ENCODE data around the gene DPP10. TPM values are rescaled to one million over a fixed set of nuclear protein-coding genes. Genes with fewer than 3 reads are reported as not detected.

The DPP10 gene
- total and polyA plus RNA-seq, 7 donors, result 0.60 to 4.4 (median 3.5) TPM

DNA sequence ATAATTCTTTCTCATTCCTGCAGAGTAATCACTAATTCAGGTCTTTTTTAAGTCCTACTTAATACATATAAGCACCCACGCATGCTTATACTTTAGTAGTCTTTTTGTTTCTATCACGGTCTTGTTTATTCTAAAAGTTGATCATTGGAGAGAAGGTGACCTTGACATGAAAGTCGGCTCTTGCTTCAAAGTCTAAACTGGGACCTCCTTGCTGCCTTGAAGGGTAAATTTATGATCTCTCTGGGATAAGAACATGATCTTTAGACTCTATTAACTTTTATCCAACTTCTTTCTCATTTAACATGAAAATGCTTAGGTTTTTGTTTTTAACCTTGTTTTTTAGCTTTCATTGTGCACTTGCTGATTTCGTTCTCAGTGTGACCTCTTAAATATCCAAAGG lies 792.3 kb downstream of the DPP10 start:
- WGBS, 2 donors, result 79 to 81% methylated on average over 4 of the region's 4 CpGs
- Histone ChIP-seq H3K4me1 (no peaks in the 10 kb centered on the region), H3K9me3 (no peaks in the 10 kb centered on the region), H3K27ac (no peak overlapping the region), H3K4me3 (no peak overlapping the region), H3K36me3 (no peaks in the 10 kb centered on the region), H3K27me3 (no peaks in the 10 kb centered on the region)
- TF ChIP-seq, protein P1, sequence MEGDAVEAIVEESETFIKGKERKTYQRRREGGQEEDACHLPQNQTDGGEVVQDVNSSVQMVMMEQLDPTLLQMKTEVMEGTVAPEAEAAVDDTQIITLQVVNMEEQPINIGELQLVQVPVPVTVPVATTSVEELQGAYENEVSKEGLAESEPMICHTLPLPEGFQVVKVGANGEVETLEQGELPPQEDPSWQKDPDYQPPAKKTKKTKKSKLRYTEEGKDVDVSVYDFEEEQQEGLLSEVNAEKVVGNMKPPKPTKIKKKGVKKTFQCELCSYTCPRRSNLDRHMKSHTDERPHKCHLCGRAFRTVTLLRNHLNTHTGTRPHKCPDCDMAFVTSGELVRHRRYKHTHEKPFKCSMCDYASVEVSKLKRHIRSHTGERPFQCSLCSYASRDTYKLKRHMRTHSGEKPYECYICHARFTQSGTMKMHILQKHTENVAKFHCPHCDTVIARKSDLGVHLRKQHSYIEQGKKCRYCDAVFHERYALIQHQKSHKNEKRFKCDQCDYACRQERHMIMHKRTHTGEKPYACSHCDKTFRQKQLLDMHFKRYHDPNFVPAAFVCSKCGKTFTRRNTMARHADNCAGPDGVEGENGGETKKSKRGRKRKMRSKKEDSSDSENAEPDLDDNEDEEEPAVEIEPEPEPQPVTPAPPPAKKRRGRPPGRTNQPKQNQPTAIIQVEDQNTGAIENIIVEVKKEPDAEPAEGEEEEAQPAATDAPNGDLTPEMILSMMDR (IDR thresholded peaks at IDR 0.05), result no peak
- TF ChIP-seq EP300 (IDR thresholded peaks at IDR 0.05), result no peak
- no peak for TF ChIP-seq POLR2AphosphoS5 (IDR thresholded peaks at IDR 0.05)
- TF ChIP-seq POLR2A (IDR thresholded peaks at IDR 0.05), result no peak
- intact Hi-C loops (cut with DNase I), result no loop called here
- no peak for DNase-seq

DNA sequence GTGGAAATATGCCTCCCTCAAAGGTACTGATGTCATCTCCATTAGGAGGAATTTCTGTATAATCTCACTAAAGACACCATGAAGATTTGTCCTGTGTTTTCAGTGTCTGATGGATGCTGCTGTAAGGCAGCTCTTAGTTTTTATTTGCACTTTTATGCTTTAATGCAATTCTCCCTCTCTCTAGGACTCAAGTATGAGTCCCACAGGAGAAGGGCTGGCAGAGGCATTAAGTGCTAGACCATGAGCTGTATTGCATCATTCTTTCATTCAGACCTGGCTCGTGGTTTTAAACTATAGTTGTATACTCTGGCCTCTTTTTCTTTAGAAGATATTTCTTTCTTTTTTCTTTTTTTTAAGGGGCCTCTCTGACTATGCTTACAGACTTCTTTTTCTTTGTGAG lies 805.6 kb downstream of the DPP10 start:
- Histone ChIP-seq H3K27ac (no peak overlapping the region), H3K4me3 (no peak overlapping the region), H3K4me1 (no peaks in the 10 kb centered on the region), H3K36me3 (no peaks in the 10 kb centered on the region), H3K9me3 (no peaks in the 10 kb centered on the region), H3K27me3 (no peaks in the 10 kb centered on the region)
- TF ChIP-seq POLR2A (IDR thresholded peaks at IDR 0.05), result no peak
- TF ChIP-seq POLR2AphosphoS5 (IDR thresholded peaks at IDR 0.05), result no peak
- no peak for TF ChIP-seq EP300 (IDR thresholded peaks at IDR 0.05)
- TF ChIP-seq, protein P1 (IDR thresholded peaks at IDR 0.05), result no peak
- intact Hi-C loops (cut with DNase I), result no loop called here
- WGBS, 2 donors, result 73 to 81% methylated on average over 1 of the region's 1 CpG
- DNase-seq, result no peak

DNA sequence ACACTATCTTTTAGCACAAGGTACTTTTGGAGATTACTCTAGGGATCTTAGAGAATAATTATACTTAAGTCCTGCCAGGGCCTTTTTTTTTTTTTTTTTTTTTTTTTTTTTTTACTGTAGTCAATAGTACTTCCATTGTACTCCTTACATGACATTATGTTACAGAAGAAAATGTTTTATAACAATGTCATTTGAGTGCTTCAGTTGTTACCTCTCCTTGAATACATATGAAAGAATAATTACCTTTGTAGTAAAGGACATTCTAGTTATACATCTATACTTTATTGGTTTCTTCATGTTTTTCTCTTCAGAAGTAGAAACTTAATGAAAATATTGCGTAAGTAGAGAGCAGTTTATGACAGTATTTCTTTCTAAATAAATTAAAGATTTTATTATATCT lies 834.9 kb downstream of the DPP10 start:
- intact Hi-C loops (cut with DNase I), result no loop called here
- Histone ChIP-seq H3K27me3 (no peaks in the 10 kb centered on the region), H3K9me3 (no peaks in the 10 kb centered on the region), H3K4me1 (no peaks in the 10 kb centered on the region), H3K27ac (no peak overlapping the region), H3K36me3 (no peaks in the 10 kb centered on the region), H3K4me3 (no peak overlapping the region)
- no peak for TF ChIP-seq POLR2A (IDR thresholded peaks at IDR 0.05)
- no peak for TF ChIP-seq EP300 (IDR thresholded peaks at IDR 0.05)
- TF ChIP-seq, protein P1 (IDR thresholded peaks at IDR 0.05), result no peak
- no peak for TF ChIP-seq POLR2AphosphoS5 (IDR thresholded peaks at IDR 0.05)
- WGBS, 2 donors, result 25 to 63% methylated on average over 1 of the region's 1 CpG
- no peak for DNase-seq

DNA sequence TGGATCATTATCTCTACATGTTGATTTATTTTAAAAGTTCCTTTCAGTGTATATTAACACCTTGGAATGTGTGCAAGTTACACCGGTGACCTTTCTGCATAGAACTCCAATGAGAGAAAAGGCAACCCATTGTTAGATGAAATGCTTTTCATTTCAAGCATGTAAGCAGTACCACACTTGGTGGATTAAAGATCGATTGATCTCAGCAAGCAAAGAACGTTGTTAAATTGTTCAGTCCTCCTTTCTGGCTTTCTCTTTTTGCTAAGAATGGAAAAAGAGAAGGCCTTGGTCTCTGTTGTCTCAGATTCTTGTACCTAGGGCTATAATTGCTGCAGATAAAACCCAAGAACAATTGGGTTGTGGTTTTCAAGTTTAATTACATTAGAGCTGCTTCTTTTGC lies 843.0 kb downstream of the DPP10 start:
- WGBS, 2 donors, result 68 to 86% methylated on average over 3 of the region's 3 CpGs
- Histone ChIP-seq H3K27ac (no peak overlapping the region), H3K4me3 (no peak overlapping the region), H3K27me3 (no peaks in the 10 kb centered on the region), H3K36me3 (no peaks in the 10 kb centered on the region), H3K9me3 (no peaks in the 10 kb centered on the region), H3K4me1 (no peaks in the 10 kb centered on the region)
- TF ChIP-seq POLR2AphosphoS5 (IDR thresholded peaks at IDR 0.05), result no peak
- TF ChIP-seq, protein P1 (IDR thresholded peaks at IDR 0.05), result no peak
- no peak for TF ChIP-seq POLR2A (IDR thresholded peaks at IDR 0.05)
- no peak for TF ChIP-seq EP300 (IDR thresholded peaks at IDR 0.05)
- no peak for DNase-seq
- intact Hi-C loops (cut with DNase I), result no loop called here

DNA sequence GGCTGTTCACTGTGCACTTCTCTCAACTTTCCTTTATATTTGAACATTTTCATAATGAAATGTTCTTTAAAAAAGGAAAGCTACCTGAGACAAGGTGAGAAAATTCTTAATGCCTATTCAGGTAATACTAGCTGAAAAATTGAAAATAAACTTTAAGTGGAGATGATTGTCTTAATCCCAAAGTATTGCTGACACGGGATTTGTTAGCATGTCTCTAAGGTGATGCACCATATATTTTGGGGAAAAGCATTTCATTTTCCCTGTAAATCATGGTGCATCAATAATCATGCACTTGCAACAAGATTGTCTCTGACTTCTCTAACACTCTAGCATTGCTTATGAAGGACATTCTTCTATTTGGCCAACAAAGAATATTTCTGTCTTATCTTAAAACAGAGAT lies 848.0 kb downstream of the DPP10 start:
- 93 to 94% methylated on average over 1 of the region's 1 CpG for WGBS, 2 donors
- Histone ChIP-seq H3K27me3 (no peaks in the 10 kb centered on the region), H3K27ac (no peak overlapping the region), H3K4me3 (no peak overlapping the region), H3K9me3 (no peaks in the 10 kb centered on the region), H3K4me1 (no peaks in the 10 kb centered on the region), H3K36me3 (no peaks in the 10 kb centered on the region)
- DNase-seq, result no peak
- TF ChIP-seq, protein P1 (IDR thresholded peaks at IDR 0.05), result no peak
- intact Hi-C loops (cut with DNase I), result no loop called here

Measured in sigmoid colon (tissue), 7 donors.